Vagina (tissue), 2 donors: Measurements from ENCODE around the gene FIBCD1.

Experiments used
- CTCF ChIP-seq, 3 experiments: fragments of 450-650 bp in 2 of 3; fragments of 200-600 bp in 1 of 3; sonication (generic) in 1 of 3; IDR thresholded peaks; one replicate each; pipeline ENCODE4 v1.5.1; 2017 to 2019; ENCODE audit warnings: antibody characterized with exemption in 3 of 3, mild to moderate bottlenecking in 2 of 3, moderate library complexity in 2 of 3
- POLR2A ChIP-seq, 2 donors: fragments of 450-650 bp; IDR thresholded peaks; one replicate each; pipeline ENCODE4 v1.6.1; 2017; ENCODE audit warnings: antibody characterized with exemption in 2 of 2, mild to moderate bottlenecking in 2 of 2, moderate library complexity in 2 of 2

DNA sequence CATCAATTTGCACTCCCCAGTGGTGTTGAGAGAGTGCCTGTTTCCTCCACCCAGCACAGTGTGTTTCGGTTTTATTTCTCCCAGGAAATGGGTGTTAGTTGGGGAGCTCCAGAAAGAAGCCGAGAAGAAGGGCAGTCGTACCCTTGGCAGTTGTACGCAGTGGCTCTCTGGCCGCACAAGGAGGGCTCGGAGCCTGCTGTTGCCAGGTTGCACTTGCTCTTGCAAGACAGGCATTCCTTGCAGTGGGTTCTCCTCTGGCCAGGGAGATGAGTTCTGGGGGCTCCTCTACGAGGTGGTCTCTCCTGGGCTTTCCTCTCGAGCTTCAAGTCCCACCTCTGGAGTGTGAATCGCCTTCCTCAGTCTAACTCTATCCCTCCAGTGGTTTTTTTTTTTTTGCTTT is 71.5 kb downstream of the FIBCD1 start:
- TF ChIP-seq CTCF (IDR thresholded peaks at IDR 0.05) = no peak
- no peak for TF ChIP-seq POLR2A (IDR thresholded peaks at IDR 0.05)
